H1 (cell line): ENCODE results near the gene GALR1. TPM values are rescaled to one million over a fixed set of nuclear protein-coding genes. Genes with fewer than 3 reads are reported as not detected.

ENCODE experiments used
- CTCF ChIP-seq, 3 experiments: IDR thresholded peaks; 1 replicate in 2 of 3; 2 replicates in 1 of 3; pipeline versions ENCODE4 v1.5.1 to v1.6.1; 2011; ENCODE audit warnings: low read length in 3 of 3, mild to moderate bottlenecking in 3 of 3, inconsistent platforms in 2 of 3, low read depth in 1 of 3, moderate library complexity in 1 of 3; ENCODE audit not compliant: insufficient read depth in 1 of 3; ENCODE audit errors: control extremely low read depth in 1 of 3
- MAFK ChIP-seq: IDR thresholded peaks from 2 replicates; pipeline ENCODE4 v1.6.1; 2012; ENCODE audit warnings: low read depth, mild to moderate bottlenecking, improper control_type of control experiment, low read length
- polyA plus RNA-seq, 7 experiments: library from polyadenylated mRNA; depleted of rRNA in 3 of 7; stranded (reverse) in 5 of 7; unstranded in 2 of 7; fragments of >200 nt in 5 of 7; fragments of 200-250 nt in 2 of 7; gene quantifications; 1 replicate in 5 of 7; 2 replicates in 1 of 7; 4 replicates in 1 of 7; pipeline versions ENCODE4 v1.2.1 to v1.2.3, GENCODE V29; 2011 to 2013; ENCODE audit warnings: missing spikeins in 2 of 7, mixed read lengths in 2 of 7
- total RNA-seq: library from RNA; stranded (reverse); fragmentation: NEBNext Ultra II Directional; extraction: Animal tissue kit (Norgen Biotek cat#: 25700); gene quantifications from 2 replicates; pipeline ENCODE4 v1.2.1, GENCODE V29; 2021

The GALR1 gene
- total and polyA plus RNA-seq, 2 of the 8 experiments (the other 6 are each of a cell fraction or from before 2014, with no cell fraction given): 0.09 to 1.6 TPM

- TF ChIP-seq MAFK (no peak), CTCF (IDR thresholded peaks at IDR 0.05; ENCODE audit: control extremely low read depth in 1 of 3, insufficient read depth in 1 of 3, low read depth in 1 of 3, low read length in 3 of 3) (no peak)
Observed at GRCh38 chr18:77314511-77314910, 64.9 kb downstream of the GALR1 start (continued).
